ENCODE results near the gene GTF2A1. TPM values are rescaled to one million over a fixed set of nuclear protein-coding genes. Genes with fewer than 3 reads are reported as not detected.

The GTF2A1 gene
- total RNA-seq, 1 donor from 2014 or later, result 40.9 TPM

DNA sequence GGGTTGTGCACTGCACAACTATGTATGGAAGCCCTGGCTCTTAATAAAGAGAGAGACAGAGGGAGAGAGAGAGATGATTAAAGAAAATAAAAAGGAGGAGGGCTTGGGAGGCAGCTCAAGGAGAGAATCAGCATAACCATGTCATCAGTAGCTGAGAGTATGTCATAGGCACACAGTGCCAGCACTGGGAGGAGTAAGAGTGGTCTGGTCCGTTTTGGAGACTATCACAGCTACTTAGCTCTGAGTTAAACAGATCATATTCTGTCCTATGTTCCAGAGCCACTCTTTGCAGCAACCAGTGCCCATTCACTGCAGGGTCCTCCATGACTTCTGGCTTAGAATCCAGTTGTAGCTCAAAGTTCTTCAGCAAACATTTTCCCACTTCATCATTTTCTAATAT, 59.0 kb downstream of the GTF2A1 start:
- no peak overlapping the region for H3K4me3 Mint-ChIP-seq
- no peak for DNase-seq (ENCODE audit: extremely low spot score, unreplicated experiment)
- no peaks in the 10 kb centered on the region for H3K36me3 Mint-ChIP-seq
- no peaks in the 10 kb centered on the region for H3K27me3 Mint-ChIP-seq
- TF ChIP-seq, protein P1, sequence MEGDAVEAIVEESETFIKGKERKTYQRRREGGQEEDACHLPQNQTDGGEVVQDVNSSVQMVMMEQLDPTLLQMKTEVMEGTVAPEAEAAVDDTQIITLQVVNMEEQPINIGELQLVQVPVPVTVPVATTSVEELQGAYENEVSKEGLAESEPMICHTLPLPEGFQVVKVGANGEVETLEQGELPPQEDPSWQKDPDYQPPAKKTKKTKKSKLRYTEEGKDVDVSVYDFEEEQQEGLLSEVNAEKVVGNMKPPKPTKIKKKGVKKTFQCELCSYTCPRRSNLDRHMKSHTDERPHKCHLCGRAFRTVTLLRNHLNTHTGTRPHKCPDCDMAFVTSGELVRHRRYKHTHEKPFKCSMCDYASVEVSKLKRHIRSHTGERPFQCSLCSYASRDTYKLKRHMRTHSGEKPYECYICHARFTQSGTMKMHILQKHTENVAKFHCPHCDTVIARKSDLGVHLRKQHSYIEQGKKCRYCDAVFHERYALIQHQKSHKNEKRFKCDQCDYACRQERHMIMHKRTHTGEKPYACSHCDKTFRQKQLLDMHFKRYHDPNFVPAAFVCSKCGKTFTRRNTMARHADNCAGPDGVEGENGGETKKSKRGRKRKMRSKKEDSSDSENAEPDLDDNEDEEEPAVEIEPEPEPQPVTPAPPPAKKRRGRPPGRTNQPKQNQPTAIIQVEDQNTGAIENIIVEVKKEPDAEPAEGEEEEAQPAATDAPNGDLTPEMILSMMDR (conservative IDR thresholded peaks at IDR 0.05), result no peak
- H3K9me3 Mint-ChIP-seq, result no peaks in the 10 kb centered on the region
- peaks cover 4% of the 10 kb centered on the region for H3K4me1 Mint-ChIP-seq (ENCODE audit: unreplicated experiment)
- no peak overlapping the region for H3K27ac Mint-ChIP-seq

DNA sequence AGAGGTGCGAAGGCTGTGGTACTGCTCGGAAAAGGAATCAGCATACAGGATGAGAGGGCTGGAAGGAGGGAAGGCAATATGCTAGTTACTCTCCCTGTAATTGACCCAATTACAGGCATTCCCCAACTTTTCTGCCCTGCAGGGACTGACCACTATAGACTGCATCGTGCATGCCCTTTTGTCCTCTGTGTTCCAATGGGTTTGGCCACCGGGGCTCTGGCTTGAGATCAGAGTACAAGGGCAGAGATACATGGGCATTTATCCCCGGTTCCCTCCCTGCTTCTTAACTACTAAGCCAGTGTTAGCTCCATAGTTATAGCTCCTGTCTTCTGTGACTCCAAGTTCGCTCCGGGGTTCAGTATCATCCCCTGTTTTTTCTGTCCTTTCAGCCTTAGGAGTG, 59.7 kb downstream of the GTF2A1 start:
- no peaks in the 10 kb centered on the region for H3K36me3 Mint-ChIP-seq
- H3K27ac Mint-ChIP-seq, result no peak overlapping the region
- H3K4me1 Mint-ChIP-seq (ENCODE audit: unreplicated experiment), result peaks cover 4% of the 10 kb centered on the region
- H3K27me3 Mint-ChIP-seq, result no peaks in the 10 kb centered on the region
- DNase-seq (ENCODE audit: extremely low spot score, unreplicated experiment), result no peak
- no peaks in the 10 kb centered on the region for H3K9me3 Mint-ChIP-seq
- H3K4me3 Mint-ChIP-seq, result no peak overlapping the region
- TF ChIP-seq, protein P1 (conservative IDR thresholded peaks at IDR 0.05), result no peak

DNA sequence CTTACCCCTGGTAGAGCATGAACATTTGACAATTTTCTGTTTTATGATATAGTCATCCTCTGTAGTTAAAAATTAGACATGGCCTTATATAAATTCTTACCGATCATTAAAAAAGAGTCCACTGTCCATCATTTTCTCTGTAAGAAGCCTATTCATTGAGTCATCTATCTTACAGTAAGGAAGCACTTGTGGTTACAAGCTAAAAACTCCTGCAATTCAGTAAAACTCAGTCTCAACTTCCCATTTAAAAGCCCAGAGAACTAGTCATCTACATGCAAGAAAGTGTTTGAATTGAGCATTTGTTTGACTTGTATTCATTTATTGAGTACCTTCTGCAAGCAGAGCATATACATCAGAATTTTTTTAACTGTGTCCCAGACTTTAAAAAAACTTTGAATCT, 63.3 kb downstream of the GTF2A1 start:
- no peaks in the 10 kb centered on the region for H3K4me1 Mint-ChIP-seq (ENCODE audit: unreplicated experiment)
- H3K9me3 Mint-ChIP-seq, result no peaks in the 10 kb centered on the region
- no peak for DNase-seq (ENCODE audit: extremely low spot score, unreplicated experiment)
- TF ChIP-seq, protein P1 (conservative IDR thresholded peaks at IDR 0.05), result no peak
- H3K4me3 Mint-ChIP-seq, result no peak overlapping the region
- H3K27ac Mint-ChIP-seq, result no peak overlapping the region
- H3K36me3 Mint-ChIP-seq, result no peaks in the 10 kb centered on the region
- H3K27me3 Mint-ChIP-seq, result no peaks in the 10 kb centered on the region

DNA sequence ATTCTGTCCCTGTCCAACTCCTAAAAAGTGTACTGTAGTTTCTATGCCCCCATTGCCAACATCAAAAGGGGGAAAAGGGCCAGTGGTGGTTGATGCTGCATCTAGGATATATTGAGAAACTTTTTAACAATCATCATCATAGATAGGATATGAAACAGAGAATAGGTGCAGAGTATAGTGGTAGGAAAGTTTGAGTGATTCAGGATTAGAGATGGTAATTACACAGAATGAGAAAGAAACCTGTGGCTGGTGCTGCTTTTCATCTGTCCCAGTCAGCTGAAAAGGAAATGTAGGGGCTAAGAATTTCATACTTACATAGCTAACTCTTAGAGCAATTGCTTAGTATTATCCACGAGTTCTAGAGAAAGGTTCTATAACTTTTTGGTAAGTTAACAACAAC, 67.6 kb downstream of the GTF2A1 start:
- H3K4me3 Mint-ChIP-seq, result no peak overlapping the region

DNA sequence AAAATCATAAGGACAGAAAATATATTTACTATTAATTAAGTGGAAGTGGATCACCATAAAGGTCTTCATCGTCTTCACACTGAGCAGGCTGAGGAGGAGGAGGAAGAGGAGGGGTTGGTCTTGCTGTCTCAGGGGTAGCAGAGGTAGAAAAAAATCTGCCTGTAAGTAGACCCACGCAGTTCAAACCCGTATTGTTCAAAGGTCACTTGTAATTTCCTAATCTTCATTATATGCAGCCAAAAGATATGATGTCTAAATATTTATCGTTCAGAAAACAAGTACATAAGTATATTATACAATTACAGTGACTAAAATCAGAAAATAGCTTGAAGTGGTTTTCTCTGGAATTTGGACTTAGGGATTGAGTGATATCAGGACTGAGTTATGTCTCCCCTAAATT, 72.1 kb downstream of the GTF2A1 start:
- TF ChIP-seq, protein P1 (conservative IDR thresholded peaks at IDR 0.05), result no peak
- Mint-ChIP-seq H3K36me3 (no peaks in the 10 kb centered on the region), H3K4me3 (no peak overlapping the region), H3K4me1 (ENCODE audit: unreplicated experiment) (no peaks in the 10 kb centered on the region), H3K27me3 (no peaks in the 10 kb centered on the region), H3K27ac (no peak overlapping the region), H3K9me3 (no peaks in the 10 kb centered on the region)
- no peak for DNase-seq (ENCODE audit: extremely low spot score, unreplicated experiment)

More for the DNA sequence above, 67.6 kb downstream of the GTF2A1 start:
- no peak overlapping the region for H3K27ac Mint-ChIP-seq
- no peaks in the 10 kb centered on the region for H3K4me1 Mint-ChIP-seq (ENCODE audit: unreplicated experiment)
- H3K9me3 Mint-ChIP-seq, result no peaks in the 10 kb centered on the region
- DNase-seq (ENCODE audit: extremely low spot score, unreplicated experiment), result no peak
- H3K27me3 Mint-ChIP-seq, result no peaks in the 10 kb centered on the region
- no peaks in the 10 kb centered on the region for H3K36me3 Mint-ChIP-seq
- TF ChIP-seq, protein P1 (conservative IDR thresholded peaks at IDR 0.05), result no peak

Data from type B pancreatic cell (in vitro differentiated cells).